Gastroesophageal sphincter (tissue), 4 donors: Measurements from ENCODE around the gene NDOR1. TPM values are rescaled to one million over a fixed set of nuclear protein-coding genes. Genes with fewer than 3 reads are reported as not detected.

Experiments used
- ATAC-seq: fragments of 150-250 bp; one replicate; pipeline ENCODE4 v1.9.1; 2016; ENCODE audit warnings: mild to moderate bottlenecking, moderate library complexity
- H3K27ac ChIP-seq, 4 donors: fragments of 200-600 bp; sonication (generic) in 3 of 4; 1 replicate in 3 of 4; 2 replicates in 1 of 4; pipeline ENCODE4 v1.5.1; 2016 to 2019
- H3K27me3 ChIP-seq: fragments of 200-600 bp; sonication (generic); one replicate; pipeline ENCODE4 v1.5.1; 2019
- H3K36me3 ChIP-seq, 2 donors: fragments of 200-600 bp; sonication (generic); one replicate each; pipeline ENCODE4 v1.5.1; 2019; ENCODE audit warnings: control low read depth in 1 of 2
- H3K4me1 ChIP-seq, 3 donors: fragments of 200-600 bp; sonication (generic); 1 replicate in 2 of 3; 2 replicates in 1 of 3; pipeline ENCODE4 v1.5.1; 2016 to 2019; ENCODE audit warnings: control low read depth in 2 of 3
- H3K4me3 ChIP-seq, 2 donors: fragments of 200-600 bp; sonication (generic); one replicate each; pipeline ENCODE4 v1.5.1; 2019; ENCODE audit warnings: mild to moderate bottlenecking in 1 of 2, moderate library complexity in 1 of 2
- H3K9me3 ChIP-seq, 3 donors: fragments of 200-600 bp; sonication (generic); one replicate each; pipeline ENCODE4 v1.5.1; 2017 to 2019; ENCODE audit warnings: control low read depth in 2 of 3
- CTCF ChIP-seq, 4 experiments: fragments of 200-600 bp in 2 of 4; fragments of 450-650 bp in 2 of 4; sonication (generic) in 1 of 4; IDR thresholded peaks; one replicate each; pipeline ENCODE4 v1.5.1; 2017 to 2019; ENCODE audit warnings: antibody characterized with exemption in 4 of 4, mild to moderate bottlenecking in 2 of 4, moderate library complexity in 2 of 4
- EP300 ChIP-seq: sonication (generic); formaldehyde crosslinking; IDR thresholded peaks from one replicate; pipeline ENCODE4 v1.6.1; 2017; ENCODE audit warnings: antibody characterized with exemption, mild to moderate bottlenecking
- POLR2A ChIP-seq, 2 donors: fragments of 450-650 bp; IDR thresholded peaks; one replicate each; pipeline ENCODE4 v1.6.1; 2017; ENCODE audit warnings: antibody characterized with exemption in 2 of 2, mild to moderate bottlenecking in 2 of 2, moderate library complexity in 1 of 2
- POLR2AphosphoS5 ChIP-seq: sonication (generic); formaldehyde crosslinking; IDR thresholded peaks from one replicate; pipeline ENCODE4 v1.6.1; 2017; ENCODE audit warnings: antibody characterized with exemption
- WGBS, 2 donors: methylation state at CpG; one replicate each; pipeline ENCODE4 v1.1.5; 2018; ENCODE audit warnings: low coverage in 1 of 2; 5-methylcytosine and 5-hydroxymethylcytosine counted together
- total RNA-seq, 4 donors: library from RNA; depleted of rRNA; stranded (reverse); fragments of >200 nt; gene quantifications; one replicate each; pipeline ENCODE4 v1.1.0, GENCODE V29; 2016

Gene NDOR1
- total RNA-seq, 4 donors from 2014 or later = 4.6 to 9.8 (median 7.6) TPM

DNA sequence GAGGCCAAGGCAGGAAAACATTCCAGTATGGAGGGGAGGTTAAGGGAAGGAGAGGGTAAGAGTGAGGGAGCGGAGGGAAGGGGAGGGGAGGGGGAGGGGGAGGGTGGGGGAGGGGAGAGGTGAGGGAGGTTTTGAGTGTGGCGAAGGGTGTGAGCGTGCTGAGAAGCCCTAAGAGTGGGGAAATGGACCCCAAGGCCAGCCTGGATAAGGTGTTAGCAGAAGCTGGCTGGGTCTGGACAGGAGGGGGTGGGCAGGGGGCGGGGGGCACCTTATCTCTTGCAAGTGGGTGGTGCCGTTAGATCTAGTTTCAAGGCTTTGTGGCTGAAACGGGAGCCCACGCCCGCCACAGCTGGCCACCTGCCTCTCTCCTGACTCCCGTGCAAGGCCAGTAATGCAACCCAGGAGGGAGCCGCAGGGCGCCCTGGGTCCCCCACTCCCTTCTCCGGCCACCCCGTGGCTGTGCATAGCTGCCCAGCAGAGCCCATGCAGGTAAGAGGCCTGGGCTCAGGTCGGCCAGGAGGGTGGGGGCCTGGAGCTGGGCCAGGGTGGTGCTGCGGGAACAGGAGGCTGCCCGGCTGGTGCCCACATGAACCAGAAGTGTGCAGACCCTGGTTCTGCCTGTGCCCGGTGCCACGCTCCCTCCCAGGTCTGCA is 22.5 kb downstream of the NDOR1 start:
- ATAC-seq = no peak

DNA sequence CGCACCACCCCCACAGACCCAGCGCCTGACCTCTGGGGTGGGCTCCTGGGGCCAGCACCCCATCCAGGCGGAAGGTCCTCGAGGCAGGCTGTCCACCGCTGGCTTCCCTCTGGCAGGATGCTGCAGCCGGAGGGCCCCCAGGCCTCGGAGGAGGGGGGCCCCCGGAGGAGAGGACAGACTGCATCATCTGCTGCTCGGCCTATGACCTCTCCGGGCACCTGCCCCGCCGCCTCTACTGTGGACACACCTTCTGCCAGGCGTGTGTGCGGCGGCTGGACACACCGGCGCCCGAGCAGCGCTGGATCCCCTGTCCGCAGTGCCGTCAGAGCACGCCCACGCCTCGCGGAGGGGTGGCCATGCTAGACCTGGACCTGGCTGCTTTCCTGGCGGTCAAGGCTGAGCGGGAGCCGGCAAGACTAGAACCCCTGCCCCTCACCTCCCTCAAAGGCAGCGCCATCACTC is 23.0 kb downstream of the NDOR1 start:
- H3K27me3 ChIP-seq = peaks cover 76% of the 10 kb centered on the region
- no peak for TF ChIP-seq POLR2A (IDR thresholded peaks at IDR 0.05)
- TF ChIP-seq CTCF (IDR thresholded peaks at IDR 0.05) = no peak
- TF ChIP-seq EP300 = no peak
- TF ChIP-seq POLR2AphosphoS5 = no peak
- H3K4me3 ChIP-seq = no peak overlapping the region
- H3K27ac ChIP-seq = no peak overlapping the region
- H3K36me3 ChIP-seq = no peaks in the 10 kb centered on the region
- peaks cover 0 to 23% (median 8%) of the 10 kb centered on the region in 3 donors for H3K4me1 ChIP-seq
- no peaks in the 10 kb centered on the region for H3K9me3 ChIP-seq
- WGBS, 2 donors = no CpG with 5 or more reads among the region's 29 CpGs
- no peak for ATAC-seq

More for the DNA sequence above, 22.5 kb downstream of the NDOR1 start:
- no peaks in the 10 kb centered on the region for H3K36me3 ChIP-seq
- H3K4me3 ChIP-seq = no peak overlapping the region
- H3K27me3 ChIP-seq = peaks cover 70% of the 10 kb centered on the region
- 10 to 20% methylated on average over 3 to 4 of the region's 18 CpGs for WGBS, 2 donors
- peaks cover 0 to 26% (median 8%) of the 10 kb centered on the region in 3 donors for H3K4me1 ChIP-seq
- TF ChIP-seq POLR2A (IDR thresholded peaks at IDR 0.05) = no peak
- H3K27ac ChIP-seq = no peak overlapping the region
- H3K9me3 ChIP-seq = no peaks in the 10 kb centered on the region

DNA sequence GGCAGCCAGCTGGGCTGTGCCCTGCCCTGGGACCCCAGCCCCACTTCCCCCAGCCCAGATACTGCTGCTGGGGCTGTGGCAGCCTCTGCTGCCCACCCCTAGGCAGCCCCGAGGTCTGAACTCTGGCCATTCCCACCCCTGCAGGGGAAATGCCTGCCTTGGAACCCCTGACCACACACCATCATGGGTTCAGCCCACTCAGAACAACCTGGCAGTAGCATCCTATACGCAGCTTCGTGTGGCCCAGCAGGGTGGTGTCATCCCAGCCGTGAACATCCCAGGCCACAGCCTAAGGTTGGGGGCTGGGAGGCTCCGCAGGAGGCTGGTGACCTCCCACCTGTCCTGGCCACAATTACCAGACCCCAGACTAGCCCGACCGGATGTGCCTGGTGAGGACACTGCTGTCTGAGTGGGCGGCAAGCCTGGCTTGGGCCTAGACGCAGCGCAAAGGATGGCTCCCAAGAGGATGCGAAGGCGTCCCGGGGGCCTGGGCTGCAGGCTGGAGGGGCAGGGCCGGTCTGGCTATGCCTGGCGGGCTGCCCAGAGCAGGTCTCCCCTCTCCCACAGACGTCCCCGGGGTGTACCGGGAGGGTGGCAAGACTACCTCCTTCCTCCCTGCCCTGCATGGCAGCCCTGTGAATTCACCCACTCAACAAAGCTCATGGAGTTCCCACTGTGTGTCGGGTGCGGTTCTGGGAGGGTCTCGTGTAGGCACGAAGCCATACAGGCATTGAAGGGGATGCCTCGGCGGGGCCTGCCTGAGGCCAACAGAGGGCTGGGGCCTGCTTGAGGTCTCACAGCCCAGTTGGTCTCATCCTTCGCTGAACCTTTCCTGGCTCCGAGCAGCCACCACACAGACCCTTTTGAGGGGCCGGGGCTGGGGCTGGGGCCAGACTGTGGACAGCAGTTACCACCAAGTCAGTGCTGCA is 23.7 kb downstream of the NDOR1 start:
- whole genome bisulfite sequencing, 2 donors = no CpG with 5 or more reads among the region's 27 CpGs
- H3K4me3 ChIP-seq = no peak overlapping the region
- H3K4me1 ChIP-seq = peaks cover 0 to 18% (median 4%) of the 10 kb centered on the region in 3 donors
- TF ChIP-seq CTCF (IDR thresholded peaks at IDR 0.05) (no peak), POLR2AphosphoS5 (no peak), POLR2A (IDR thresholded peaks at IDR 0.05) (no peak), EP300 (no peak)
- no peaks in the 10 kb centered on the region for H3K9me3 ChIP-seq
- H3K27ac ChIP-seq = no peak overlapping the region
- H3K36me3 ChIP-seq = no peaks in the 10 kb centered on the region
- ATAC-seq = no peak
- peaks cover 83% of the 10 kb centered on the region for H3K27me3 ChIP-seq

DNA sequence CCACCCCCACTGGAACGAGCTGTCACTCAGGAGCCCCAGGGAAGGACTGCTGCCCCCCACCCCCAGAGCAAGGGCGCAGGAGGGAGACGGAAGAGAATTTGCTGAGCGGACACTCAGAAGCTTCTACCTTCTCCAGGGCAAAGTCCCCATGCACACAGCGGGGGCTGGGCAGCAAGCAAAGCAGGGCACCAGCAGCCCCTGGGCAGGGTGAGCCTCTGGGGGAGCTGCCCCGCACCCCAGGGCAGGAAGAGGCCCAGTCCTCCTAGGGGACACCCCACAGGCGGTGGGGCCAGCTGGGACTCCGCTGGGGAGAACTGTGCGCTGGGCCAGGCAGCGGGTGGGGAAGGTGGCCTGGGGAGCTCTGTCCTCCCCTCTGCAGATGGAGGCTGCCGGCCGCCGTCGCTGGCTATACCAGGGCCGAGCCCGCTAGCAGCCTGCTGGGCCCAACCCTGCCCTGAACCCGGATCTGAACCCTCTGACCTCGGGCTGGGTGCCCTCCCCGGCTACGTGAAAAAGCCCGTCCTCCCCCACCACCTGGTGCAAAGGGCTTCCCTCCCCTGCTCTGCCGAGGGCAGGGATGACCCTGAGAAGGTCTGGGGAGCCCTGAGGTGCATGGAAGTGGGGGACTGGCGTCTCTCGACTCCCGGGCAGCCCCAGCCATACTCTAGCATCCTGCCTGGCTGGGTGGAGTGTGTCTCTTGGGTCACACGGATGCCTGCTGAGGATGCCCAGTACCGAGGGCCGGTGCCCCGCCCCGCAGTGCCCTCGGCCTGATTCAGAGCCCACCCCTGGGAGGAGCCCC is 24.6 kb downstream of the NDOR1 start:
- peaks cover 90% of the 10 kb centered on the region for H3K27me3 ChIP-seq
- H3K9me3 ChIP-seq = no peaks in the 10 kb centered on the region
- H3K36me3 ChIP-seq = no peaks in the 10 kb centered on the region
- TF ChIP-seq EP300 (no peak), POLR2A (IDR thresholded peaks at IDR 0.05) (no peak), CTCF (IDR thresholded peaks at IDR 0.05) (no peak), POLR2AphosphoS5 (no peak)
- WGBS, 2 donors = 53% methylated on average over 2 of the region's 31 CpGs; no CpG with 5 or more reads in 1 of the 2 donors
- no peak for ATAC-seq
- peaks cover 0 to 13% (median 3%) of the 10 kb centered on the region in 3 donors for H3K4me1 ChIP-seq
- no peak overlapping the region for H3K27ac ChIP-seq
- no peak overlapping the region for H3K4me3 ChIP-seq
